HL-60 (cell line): ENCODE measurements around the gene TBC1D22A.
"Not testable (repeated sequence)": the region's sequence is repeated elsewhere in the genome, so short reads cannot be mapped to it uniquely, and the experiment has no call there.

Source experiments
- DNase-seq, 2 experiments: peaks; one replicate each; pipeline ENCODE4 v3.0.0-alpha.2; 2010 to 2020; ENCODE audit warnings: low read depth in 1 of 2, low spot score in 1 of 2
- H3K27ac ChIP-seq: fragments of 250-450 bp; sonication (Bioruptor Pico); replicated peaks from 2 replicates; pipeline ENCODE4 v1.5.1; 2020; ENCODE audit warnings: mild to moderate bottlenecking, moderate library complexity
- H3K27me3 ChIP-seq: fragments of 250-450 bp; sonication (Bioruptor Pico); 2 replicates; pipeline ENCODE4 v1.5.1; 2021; ENCODE audit warnings: mild to moderate bottlenecking, moderate library complexity; ENCODE audit not compliant: insufficient read depth, poor library complexity, severe bottlenecking
- H3K4me3 ChIP-seq: replicated peaks from 2 replicates; pipeline ENCODE4 v1.5.1; 2011; ENCODE audit warnings: mild to moderate bottlenecking, control low read depth, low read length; ENCODE audit not compliant: insufficient read depth
- GABPA ChIP-seq: IDR thresholded peaks from 2 replicates; pipeline ENCODE4 v1.6.1; 2012; ENCODE audit warnings: low read depth
- POLR2AphosphoS5 ChIP-seq: IDR thresholded peaks from 2 replicates; pipeline ENCODE4 v1.6.1; 2012; ENCODE audit warnings: low read depth
- SPI1 ChIP-seq: IDR thresholded peaks from 2 replicates; pipeline ENCODE4 v1.6.1; 2012; ENCODE audit warnings: low read depth, mild to moderate bottlenecking, borderline replicate concordance
- TF ChIP-seq, protein P1 (sequence below): IDR thresholded peaks from one replicate; pipeline ENCODE4 v1.5.1; 2011; ENCODE audit warnings: low read length, control low read depth, inconsistent platforms; ENCODE audit not compliant: insufficient read depth
- TF ChIP-seq, protein P2 (sequence below): IDR thresholded peaks from 2 replicates; pipeline ENCODE4 v1.6.1; 2012; ENCODE audit warnings: low read depth; ENCODE audit not compliant: insufficient replicate concordance

Gene TBC1D22A

DNA sequence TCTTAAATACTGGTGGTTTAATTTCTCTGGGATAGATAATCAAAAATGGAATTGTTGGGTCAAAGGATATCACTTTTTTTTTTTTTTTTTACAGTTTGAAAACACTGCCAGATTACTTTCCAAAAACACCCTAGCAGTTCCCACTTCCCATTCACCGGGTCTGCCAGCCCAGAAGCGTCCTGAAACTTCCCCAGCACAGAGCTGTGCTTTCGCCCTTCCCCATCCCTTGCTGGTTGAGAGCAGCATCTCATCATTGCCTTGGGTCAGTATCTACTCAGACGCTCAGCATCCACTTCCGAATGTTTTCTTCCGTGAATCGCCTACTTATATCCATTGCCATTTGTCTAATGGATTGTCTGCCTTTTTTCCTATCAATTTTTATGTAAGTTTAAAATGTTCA lies 29.9 kb upstream of the TBC1D22A start:
- DNase-seq, result no peak
- H3K27ac ChIP-seq, result no peak overlapping the region

DNA sequence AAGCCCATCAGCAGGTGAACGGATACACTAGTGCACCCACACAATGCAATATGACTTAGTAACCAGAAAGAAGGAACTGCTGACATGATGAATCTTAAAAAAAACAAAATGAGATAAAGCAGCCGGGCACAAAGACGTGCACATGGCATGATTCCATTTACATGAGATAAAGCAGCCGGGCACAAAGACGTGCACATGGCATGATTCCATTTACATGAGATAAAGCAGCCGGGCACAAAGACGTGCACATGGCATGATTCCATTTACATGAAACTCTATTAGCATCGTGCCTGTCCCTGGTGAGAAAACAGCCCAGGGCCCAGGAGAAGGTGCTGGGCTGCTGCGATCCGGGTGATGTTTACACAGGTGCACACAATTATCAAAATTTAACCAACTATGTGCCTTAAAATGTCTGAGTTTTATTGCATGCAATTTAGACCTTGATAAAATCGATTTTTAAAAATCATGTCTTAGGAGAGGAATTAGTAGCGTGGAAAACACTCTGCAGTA lies 28.2 kb upstream of the TBC1D22A start:
- H3K27me3 ChIP-seq, H3K27ac ChIP-seq, DNase-seq, H3K4me3 ChIP-seq: not testable (repeated sequence)

More for the DNA sequence above, 29.9 kb upstream of the TBC1D22A start:
- TF ChIP-seq, protein P1, sequence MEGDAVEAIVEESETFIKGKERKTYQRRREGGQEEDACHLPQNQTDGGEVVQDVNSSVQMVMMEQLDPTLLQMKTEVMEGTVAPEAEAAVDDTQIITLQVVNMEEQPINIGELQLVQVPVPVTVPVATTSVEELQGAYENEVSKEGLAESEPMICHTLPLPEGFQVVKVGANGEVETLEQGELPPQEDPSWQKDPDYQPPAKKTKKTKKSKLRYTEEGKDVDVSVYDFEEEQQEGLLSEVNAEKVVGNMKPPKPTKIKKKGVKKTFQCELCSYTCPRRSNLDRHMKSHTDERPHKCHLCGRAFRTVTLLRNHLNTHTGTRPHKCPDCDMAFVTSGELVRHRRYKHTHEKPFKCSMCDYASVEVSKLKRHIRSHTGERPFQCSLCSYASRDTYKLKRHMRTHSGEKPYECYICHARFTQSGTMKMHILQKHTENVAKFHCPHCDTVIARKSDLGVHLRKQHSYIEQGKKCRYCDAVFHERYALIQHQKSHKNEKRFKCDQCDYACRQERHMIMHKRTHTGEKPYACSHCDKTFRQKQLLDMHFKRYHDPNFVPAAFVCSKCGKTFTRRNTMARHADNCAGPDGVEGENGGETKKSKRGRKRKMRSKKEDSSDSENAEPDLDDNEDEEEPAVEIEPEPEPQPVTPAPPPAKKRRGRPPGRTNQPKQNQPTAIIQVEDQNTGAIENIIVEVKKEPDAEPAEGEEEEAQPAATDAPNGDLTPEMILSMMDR, result no peak
- TF ChIP-seq, protein P2, sequence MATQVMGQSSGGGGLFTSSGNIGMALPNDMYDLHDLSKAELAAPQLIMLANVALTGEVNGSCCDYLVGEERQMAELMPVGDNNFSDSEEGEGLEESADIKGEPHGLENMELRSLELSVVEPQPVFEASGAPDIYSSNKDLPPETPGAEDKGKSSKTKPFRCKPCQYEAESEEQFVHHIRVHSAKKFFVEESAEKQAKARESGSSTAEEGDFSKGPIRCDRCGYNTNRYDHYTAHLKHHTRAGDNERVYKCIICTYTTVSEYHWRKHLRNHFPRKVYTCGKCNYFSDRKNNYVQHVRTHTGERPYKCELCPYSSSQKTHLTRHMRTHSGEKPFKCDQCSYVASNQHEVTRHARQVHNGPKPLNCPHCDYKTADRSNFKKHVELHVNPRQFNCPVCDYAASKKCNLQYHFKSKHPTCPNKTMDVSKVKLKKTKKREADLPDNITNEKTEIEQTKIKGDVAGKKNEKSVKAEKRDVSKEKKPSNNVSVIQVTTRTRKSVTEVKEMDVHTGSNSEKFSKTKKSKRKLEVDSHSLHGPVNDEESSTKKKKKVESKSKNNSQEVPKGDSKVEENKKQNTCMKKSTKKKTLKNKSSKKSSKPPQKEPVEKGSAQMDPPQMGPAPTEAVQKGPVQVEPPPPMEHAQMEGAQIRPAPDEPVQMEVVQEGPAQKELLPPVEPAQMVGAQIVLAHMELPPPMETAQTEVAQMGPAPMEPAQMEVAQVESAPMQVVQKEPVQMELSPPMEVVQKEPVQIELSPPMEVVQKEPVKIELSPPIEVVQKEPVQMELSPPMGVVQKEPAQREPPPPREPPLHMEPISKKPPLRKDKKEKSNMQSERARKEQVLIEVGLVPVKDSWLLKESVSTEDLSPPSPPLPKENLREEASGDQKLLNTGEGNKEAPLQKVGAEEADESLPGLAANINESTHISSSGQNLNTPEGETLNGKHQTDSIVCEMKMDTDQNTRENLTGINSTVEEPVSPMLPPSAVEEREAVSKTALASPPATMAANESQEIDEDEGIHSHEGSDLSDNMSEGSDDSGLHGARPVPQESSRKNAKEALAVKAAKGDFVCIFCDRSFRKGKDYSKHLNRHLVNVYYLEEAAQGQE, result no peak
- TF ChIP-seq SPI1 (no peak), GABPA (no peak), POLR2AphosphoS5 (no peak)
- H3K27me3 ChIP-seq, result no peaks in the 10 kb centered on the region
- H3K4me3 ChIP-seq, result no peak overlapping the region

DNA sequence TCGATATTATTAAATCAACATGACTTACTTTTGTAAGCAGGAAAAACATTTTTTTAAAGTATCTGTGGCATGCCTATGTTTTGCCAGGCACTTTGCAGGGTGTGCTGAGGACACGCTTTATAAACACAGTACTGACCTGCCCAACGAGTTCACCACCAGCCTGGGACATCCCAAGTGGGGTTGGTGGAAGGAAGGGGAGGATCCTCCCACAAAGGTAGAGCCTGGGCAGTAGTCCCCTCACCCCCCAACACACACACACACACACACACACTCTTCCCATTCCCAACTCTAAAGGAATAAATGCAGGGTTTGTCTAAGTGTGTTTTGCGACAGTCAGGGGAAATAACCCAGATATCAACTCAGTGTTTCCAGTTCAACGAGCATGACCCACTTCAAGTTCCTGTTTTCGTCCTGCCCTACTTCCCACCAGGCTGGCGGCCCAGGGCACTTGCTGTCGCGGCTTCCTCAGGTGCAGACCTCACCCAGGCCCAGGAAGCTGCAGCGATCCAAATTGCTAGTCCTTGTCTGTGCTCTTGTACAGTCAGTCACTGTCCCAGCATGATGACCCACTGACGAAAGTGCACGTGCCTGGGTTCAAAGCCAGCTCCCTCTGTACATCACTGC lies 27.5 kb upstream of the TBC1D22A start:
- peak overlapping the region; percentile 10 for H3K4me3 ChIP-seq
- TF ChIP-seq GABPA (no peak), POLR2AphosphoS5 (peak; percentile 54; the same call in 1 of the 2 replicates), SPI1 (peak; percentile 81; the same call in 1 of the 2 replicates)
- TF ChIP-seq, protein P2, result no peak
- TF ChIP-seq, protein P1, result no peak
- H3K27me3 ChIP-seq, result no peaks in the 10 kb centered on the region
- peak; percentile 84 to 90 for DNase-seq
- H3K27ac ChIP-seq, result peak overlapping the region; percentile 33

DNA sequence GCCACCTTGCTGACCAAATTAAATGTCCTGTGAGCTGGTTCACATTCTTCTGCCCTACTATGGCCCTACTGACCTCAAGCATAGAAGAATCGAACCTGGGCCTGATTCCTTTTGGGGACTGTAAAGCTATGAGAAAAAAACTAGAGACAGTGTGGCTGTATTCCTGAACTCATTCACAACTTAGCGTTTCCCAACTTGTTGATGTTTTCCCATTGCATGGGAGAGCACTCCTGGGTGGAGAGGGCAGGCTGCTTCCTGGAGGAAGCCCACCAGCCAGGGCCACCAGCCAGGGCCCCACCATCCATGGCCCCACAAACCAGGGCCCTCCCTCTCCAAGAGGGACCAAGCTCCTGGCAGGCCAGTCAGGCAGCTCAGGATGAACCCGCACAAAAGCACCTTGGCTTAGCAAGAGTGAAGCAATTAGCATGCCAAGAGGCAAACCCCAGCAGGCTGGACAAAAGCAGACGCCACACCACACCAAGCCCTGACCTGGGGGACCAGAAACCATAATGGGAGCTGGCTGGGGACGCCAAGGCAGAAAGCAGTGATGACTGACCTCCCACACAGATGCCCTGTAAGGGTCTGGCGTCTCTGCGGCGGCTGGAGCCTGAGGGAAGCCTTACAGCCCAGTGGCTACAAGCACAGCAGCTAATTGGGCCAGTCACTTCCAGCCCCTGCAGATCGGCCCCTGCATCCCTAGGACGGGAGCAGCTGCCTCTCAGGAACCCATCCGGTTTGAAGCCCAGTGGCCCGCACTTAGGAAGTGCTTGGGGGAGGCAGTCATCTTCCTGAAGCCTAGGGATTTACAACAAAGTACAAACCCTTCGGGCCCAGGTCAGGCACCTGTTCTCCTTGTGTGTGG lies 26.5 kb upstream of the TBC1D22A start:
- H3K27me3 ChIP-seq, result no peaks in the 10 kb centered on the region
- no peak overlapping the region for H3K4me3 ChIP-seq
- H3K27ac ChIP-seq, result no peak overlapping the region
- TF ChIP-seq SPI1 (no peak), GABPA (no peak), POLR2AphosphoS5 (no peak)
- TF ChIP-seq, protein P2, result no peak
- TF ChIP-seq, protein P1, result no peak
- DNase-seq, result no peak
